GM12891 (cell line): ENCODE results near the gene PPP1R9A.

ENCODE experiments used
- DNase-seq: peaks from one replicate; pipeline ENCODE4 v3.0.0; 2011; ENCODE audit warnings: low spot score; ENCODE audit not compliant: insufficient read length
- FAIRE-seq: peaks from 2 replicates; lab custom pipeline; 2011; peaks lifted over from hg19 to GRCh38; lab: Jason Lieb, UNC
- PAX5 ChIP-seq: IDR thresholded peaks from 2 replicates; pipeline ENCODE4 v1.6.1; 2011; ENCODE audit warnings: low read length, moderate library complexity, mild to moderate bottlenecking; ENCODE audit not compliant: insufficient read depth, severe bottlenecking
- POLR2A ChIP-seq: IDR thresholded peaks from 2 replicates; pipeline ENCODE4 v1.6.1; 2011; ENCODE audit warnings: low read depth, low read length, control low read depth
- POLR2AphosphoS5 ChIP-seq: IDR thresholded peaks from 2 replicates; pipeline ENCODE4 v1.6.1; 2011; ENCODE audit warnings: low read depth, low read length, control low read depth
- POU2F2 ChIP-seq: IDR thresholded peaks from 2 replicates; pipeline ENCODE4 v1.6.1; 2011; ENCODE audit warnings: low read depth, mild to moderate bottlenecking, control low read depth, low read length, moderate library complexity
- SPI1 ChIP-seq: IDR thresholded peaks from 2 replicates; pipeline ENCODE4 v1.6.1; 2011; ENCODE audit warnings: low read depth, low read length, control low read depth
- TAF1 ChIP-seq: IDR thresholded peaks from 2 replicates; pipeline ENCODE4 v1.6.1; 2011; ENCODE audit warnings: low read depth, low read length, control low read depth

The PPP1R9A gene

GRCh38 chr7:95046494-95047240 lies 139.3 kb downstream of the PPP1R9A start:
- no peak for TF ChIP-seq TAF1
- peak; percentile 84 for TF ChIP-seq SPI1
- TF ChIP-seq POLR2A: no peak
- no peak for TF ChIP-seq POLR2AphosphoS5
- TF ChIP-seq POU2F2: no peak
- no peak for TF ChIP-seq PAX5
- DNase-seq (no peak), FAIRE-seq (no peak)

GRCh38 chr7:95047291-95047690 lies 139.9 kb downstream of the PPP1R9A start:
- FAIRE-seq (no peak), DNase-seq (no peak)
- TF ChIP-seq POU2F2 (no peak), PAX5 (no peak), TAF1 (no peak), SPI1 (no peak), POLR2AphosphoS5 (no peak), POLR2A (no peak)

GRCh38 chr7:95052566-95053094 lies 145.2 kb downstream of the PPP1R9A start:
- DNase-seq: no peak
- FAIRE-seq: no peak
- TF ChIP-seq PAX5 (no peak), POLR2AphosphoS5 (no peak), SPI1 (no peak), POU2F2 (no peak), TAF1 (no peak), POLR2A (no peak)

GRCh38 chr7:95054386-95054785 lies 147.0 kb downstream of the PPP1R9A start:
- DNase-seq: no peak
- no peak for FAIRE-seq
- TF ChIP-seq PAX5 (no peak), TAF1 (no peak), POLR2A (no peak), POLR2AphosphoS5 (no peak), POU2F2 (no peak), SPI1 (no peak)

- no peak for FAIRE-seq
- no peak for DNase-seq
- TF ChIP-seq POLR2AphosphoS5: no peak
- TF ChIP-seq SPI1: no peak
- no peak for TF ChIP-seq TAF1
- no peak for TF ChIP-seq POU2F2
- TF ChIP-seq PAX5: no peak
- no peak for TF ChIP-seq POLR2A
Measured at GRCh38 chr7:95055295-95055694, 147.9 kb downstream of the PPP1R9A start.

- TF ChIP-seq POU2F2 (no peak), POLR2AphosphoS5 (no peak), SPI1 (no peak)
- FAIRE-seq (no peak), DNase-seq (no peak)
Measured at GRCh38 chr7:95056107-95056739, 148.8 kb downstream of the PPP1R9A start.

GRCh38 chr7:95056901-95057300 lies 149.5 kb downstream of the PPP1R9A start:
- DNase-seq (no peak), FAIRE-seq (no peak)
- no peak for TF ChIP-seq POU2F2
- no peak for TF ChIP-seq PAX5
- no peak for TF ChIP-seq POLR2A
- no peak for TF ChIP-seq POLR2AphosphoS5
- TF ChIP-seq SPI1: no peak
- TF ChIP-seq TAF1: no peak

GRCh38 chr7:95059842-95060313 lies 152.5 kb downstream of the PPP1R9A start:
- FAIRE-seq (no peak), DNase-seq (no peak)
- TF ChIP-seq TAF1 (no peak), POLR2AphosphoS5 (no peak), PAX5 (no peak), SPI1 (no peak), POLR2A (no peak), POU2F2 (no peak)

GRCh38 chr7:95062901-95063300 lies 155.5 kb downstream of the PPP1R9A start:
- TF ChIP-seq POLR2A (no peak), TAF1 (no peak), PAX5 (no peak), POLR2AphosphoS5 (no peak), POU2F2 (no peak), SPI1 (no peak)
- no peak for DNase-seq
- FAIRE-seq: no peak
